Stimulated activated CD8-positive, alpha-beta memory T cell treated with anti-CD3 and anti-CD28 coated beads, Interleukin-4, amount 100 ng/mL, for 4 hours (primary cell): ENCODE measurements around the gene UBR3.

ENCODE experiments used
- DNase-seq, 2 donors: peaks; one replicate each; pipeline ENCODE4 v3.0.0-alpha.2; 2020; ENCODE audit warnings: low read depth in 2 of 2, low spot score in 1 of 2

Gene UBR3

GRCh38 chr2:169994752-169995151 lies 167.5 kb downstream of the UBR3 start:
- no peak for DNase-seq

- DNase-seq: no peak
Measured at GRCh38 chr2:169997140-169997887, 170.1 kb downstream of the UBR3 start.

GRCh38 chr2:169999054-169999453 lies 171.8 kb downstream of the UBR3 start:
- DNase-seq: no peak

GRCh38 chr2:170002096-170002495 lies 174.8 kb downstream of the UBR3 start:
- DNase-seq: no peak

GRCh38 chr2:170005702-170006101 lies 178.4 kb downstream of the UBR3 start:
- DNase-seq: no peak

- DNase-seq: no peak
Measured at GRCh38 chr2:170006587-170007325, 179.5 kb downstream of the UBR3 start.

GRCh38 chr2:170009209-170009608 lies 182.0 kb downstream of the UBR3 start:
- no peak for DNase-seq

- DNase-seq: no peak
Measured at GRCh38 chr2:170012773-170013172, 185.5 kb downstream of the UBR3 start.

- no peak for DNase-seq
Measured at GRCh38 chr2:170013802-170014551, 186.7 kb downstream of the UBR3 start.

GRCh38 chr2:170014769-170015168 lies 187.5 kb downstream of the UBR3 start:
- no peak for DNase-seq

- DNase-seq: no peak
Measured at GRCh38 chr2:170017860-170018532, 190.7 kb downstream of the UBR3 start.

- DNase-seq: no peak
Measured at GRCh38 chr2:170019060-170019805, 192.0 kb downstream of the UBR3 start.

- no peak for DNase-seq
Measured at GRCh38 chr2:170020777-170021176, 193.5 kb downstream of the UBR3 start.

- no peak for DNase-seq
Measured at GRCh38 chr2:170022692-170023091, 195.4 kb downstream of the UBR3 start.

- no peak for DNase-seq
Measured at GRCh38 chr2:170024721-170025120, 197.5 kb downstream of the UBR3 start.

- DNase-seq: no peak
Measured at GRCh38 chr2:170025223-170025622, 198.0 kb downstream of the UBR3 start.

GRCh38 chr2:170026361-170026760 lies 199.1 kb downstream of the UBR3 start:
- DNase-seq: no peak

- DNase-seq: no peak
Measured at GRCh38 chr2:170029551-170029950, 202.3 kb downstream of the UBR3 start.

GRCh38 chr2:170030040-170030439 lies 202.8 kb downstream of the UBR3 start:
- no peak for DNase-seq

GRCh38 chr2:170031288-170031687 lies 204.0 kb downstream of the UBR3 start:
- DNase-seq: no peak

GRCh38 chr2:170034596-170034995 lies 207.3 kb downstream of the UBR3 start:
- DNase-seq: no peak
